ENCODE data around the gene APOB.

APOB gene

GRCh38 chr2:20961858-20962257 is 82.0 kb downstream of the APOB start:
- TF ChIP-seq EZH2phosphoT487 (IDR thresholded peaks at IDR 0.05; ENCODE audit: borderline replicate concordance, low read length) (no peak), CTCF (IDR thresholded peaks at IDR 0.05; ENCODE audit: low read depth, low read length, poor library complexity, severe bottlenecking) (no peak)
- no peaks in the 10 kb centered on the region for H4K20me1 ChIP-seq (ENCODE audit: control insufficient read depth, insufficient read depth, low read depth, low read length)
- no peaks in the 10 kb centered on the region for H3K36me3 ChIP-seq (ENCODE audit: control insufficient read depth, low read length)
- H3K9me3 ChIP-seq (ENCODE audit: control insufficient read depth, insufficient read depth, low read length) = no peaks in the 10 kb centered on the region
- no peak overlapping the region for H3K4me3 ChIP-seq (ENCODE audit: low read length)
- no peaks in the 10 kb centered on the region for H3K79me2 ChIP-seq (ENCODE audit: control insufficient read depth, low read length)
- no peaks in the 10 kb centered on the region for H3F3A ChIP-seq (ENCODE audit: control insufficient read depth, insufficient read depth)
- H3K4me2 ChIP-seq (ENCODE audit: low read length) = no peak overlapping the region
- H3K27me3 ChIP-seq (ENCODE audit: control insufficient read depth, low read length) = peaks cover 13% of the 10 kb centered on the region
- H3K9me2 ChIP-seq (replicated peaks; ENCODE audit: control insufficient read depth, low read length) = no peaks in the 10 kb centered on the region
- no peaks in the 10 kb centered on the region for H3K4me1 ChIP-seq (ENCODE audit: control insufficient read depth, low read length)
- H3K27ac ChIP-seq (ENCODE audit: low read depth, low read length) = no peak overlapping the region

GRCh38 chr2:20960003-20960402 is 83.9 kb downstream of the APOB start:
- TF ChIP-seq EZH2phosphoT487 (IDR thresholded peaks at IDR 0.05; ENCODE audit: borderline replicate concordance, low read length) (no peak), CTCF (IDR thresholded peaks at IDR 0.05; ENCODE audit: low read depth, low read length, poor library complexity, severe bottlenecking) (no peak)
- Histone ChIP-seq H3K4me1 (ENCODE audit: control insufficient read depth, low read length) (no peaks in the 10 kb centered on the region), H3K36me3 (ENCODE audit: control insufficient read depth, low read length) (no peaks in the 10 kb centered on the region), H3K9me2 (replicated peaks; ENCODE audit: control insufficient read depth, low read length) (no peaks in the 10 kb centered on the region), H4K20me1 (ENCODE audit: control insufficient read depth, insufficient read depth, low read depth, low read length) (no peaks in the 10 kb centered on the region), H3K27ac (ENCODE audit: low read depth, low read length) (no peak overlapping the region), H3K4me3 (ENCODE audit: low read length) (no peak overlapping the region), H3F3A (ENCODE audit: control insufficient read depth, insufficient read depth) (no peaks in the 10 kb centered on the region), H3K9me3 (ENCODE audit: control insufficient read depth, insufficient read depth, low read length) (no peaks in the 10 kb centered on the region), H3K27me3 (ENCODE audit: control insufficient read depth, low read length) (peaks cover 10% of the 10 kb centered on the region), H3K4me2 (ENCODE audit: low read length) (no peak overlapping the region), H3K79me2 (ENCODE audit: control insufficient read depth, low read length) (no peaks in the 10 kb centered on the region)

DNA sequence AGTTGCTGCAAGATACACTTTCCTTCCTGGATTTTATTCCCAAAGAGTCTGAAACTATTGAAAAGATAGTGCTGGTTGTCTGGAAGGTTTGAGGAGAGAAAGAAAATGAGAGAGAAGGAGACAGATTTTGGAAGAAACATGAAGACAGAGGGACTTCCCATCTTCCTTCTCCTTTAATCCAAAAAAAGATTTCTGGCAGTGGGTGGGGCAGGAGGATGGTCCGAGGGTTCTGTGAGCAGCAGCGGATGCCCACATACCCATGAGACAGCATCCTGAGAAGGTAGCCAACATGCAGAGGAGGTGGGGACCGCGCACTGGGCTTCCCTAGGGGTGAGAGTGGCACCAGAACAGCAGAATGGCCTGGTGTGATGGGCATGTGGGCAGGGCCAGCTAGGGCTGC is 84.6 kb downstream of the APOB start:
- no peaks in the 10 kb centered on the region for H3K79me2 ChIP-seq (ENCODE audit: control insufficient read depth, low read length)
- no peak overlapping the region for H3K4me3 ChIP-seq (ENCODE audit: low read length)
- no peak for TF ChIP-seq EZH2phosphoT487 (IDR thresholded peaks at IDR 0.05; ENCODE audit: borderline replicate concordance, low read length)
- no peak for TF ChIP-seq CTCF (IDR thresholded peaks at IDR 0.05; ENCODE audit: low read depth, low read length, poor library complexity, severe bottlenecking)
- no peaks in the 10 kb centered on the region for H3K36me3 ChIP-seq (ENCODE audit: control insufficient read depth, low read length)
- H3K4me2 ChIP-seq (ENCODE audit: low read length) = no peak overlapping the region
- no peak overlapping the region for H3K27ac ChIP-seq (ENCODE audit: low read depth, low read length)
- H3F3A ChIP-seq (ENCODE audit: control insufficient read depth, insufficient read depth) = no peaks in the 10 kb centered on the region
- no peaks in the 10 kb centered on the region for H3K9me3 ChIP-seq (ENCODE audit: control insufficient read depth, insufficient read depth, low read length)
- no peaks in the 10 kb centered on the region for H3K9me2 ChIP-seq (replicated peaks; ENCODE audit: control insufficient read depth, low read length)
- H4K20me1 ChIP-seq (ENCODE audit: control insufficient read depth, insufficient read depth, low read depth, low read length) = no peaks in the 10 kb centered on the region
- H3K4me1 ChIP-seq (ENCODE audit: control insufficient read depth, low read length) = no peaks in the 10 kb centered on the region
- peaks cover 7% of the 10 kb centered on the region for H3K27me3 ChIP-seq (ENCODE audit: control insufficient read depth, low read length)

Measured in DOHH2 (cell line).